Measurements from ENCODE around the gene OXNAD1. TPM values are rescaled to one million over a fixed set of nuclear protein-coding genes. Genes with fewer than 3 reads are reported as not detected.

Gene OXNAD1
- total and polyA plus RNA-seq, 2 donors (not counting 1 experiment from before 2014, with no cell fraction given): 6.4 to 10.4 TPM

GRCh38 chr3:16326724-16327349 lies 61.8 kb downstream of the OXNAD1 start:
- H2AFZ ChIP-seq (ENCODE audit: low read length): no peak overlapping the region
- no peak overlapping the region for H3K9ac ChIP-seq (ENCODE audit: insufficient read depth, low read length)
- no peak overlapping the region for H3K4me3 ChIP-seq (replicated peaks in 1 of 4; ENCODE audit: control extremely low read depth in 1 of 4, insufficient read depth in 1 of 4, low read depth in 3 of 4, low read length in 4 of 4)
- no peak for DNase-seq (ENCODE audit: low read depth in 2 of 2)
- no peaks in the 10 kb centered on the region for H3K79me2 ChIP-seq (ENCODE audit: control insufficient read depth, insufficient read depth, low read length)
- TF ChIP-seq CTCF (conservative IDR thresholded peaks at IDR 0.05 in 1 of 2, IDR thresholded peaks at IDR 0.05 in 1 of 2; ENCODE audit: low read depth in 1 of 2, low read length in 2 of 2): no peak
- peaks cover 1% of the 10 kb centered on the region for H3K36me3 ChIP-seq (ENCODE audit: control insufficient read depth, insufficient read depth, low read length)
- no peak overlapping the region for H3K27ac ChIP-seq (ENCODE audit: insufficient read depth, low read length)
- no peaks in the 10 kb centered on the region for H3K4me1 ChIP-seq (ENCODE audit: control insufficient read depth, extremely low read depth, insufficient read depth, low read length)
- H3K4me2 ChIP-seq (ENCODE audit: extremely low read depth, insufficient read depth, low read length): no peak overlapping the region
- H4K20me1 ChIP-seq (ENCODE audit: control insufficient read depth, extremely low read depth, insufficient read depth, low read length): no peaks in the 10 kb centered on the region
- no peaks in the 10 kb centered on the region for H3K27me3 ChIP-seq (ENCODE audit: control insufficient read depth, insufficient read depth, low read length)
- H3K9me3 ChIP-seq (ENCODE audit: control insufficient read depth, insufficient read depth, low read depth, low read length): no peaks in the 10 kb centered on the region

- no peaks in the 10 kb centered on the region for H3K79me2 ChIP-seq (ENCODE audit: control insufficient read depth, insufficient read depth, low read length)
- no peak for DNase-seq (ENCODE audit: low read depth in 2 of 2)
- H3K9me3 ChIP-seq (ENCODE audit: control insufficient read depth, insufficient read depth, low read depth, low read length): no peaks in the 10 kb centered on the region
- H3K9ac ChIP-seq (ENCODE audit: insufficient read depth, low read length): no peak overlapping the region
- H3K4me2 ChIP-seq (ENCODE audit: extremely low read depth, insufficient read depth, low read length): no peak overlapping the region
- H3K4me1 ChIP-seq (ENCODE audit: control insufficient read depth, extremely low read depth, insufficient read depth, low read length): no peaks in the 10 kb centered on the region
- no peaks in the 10 kb centered on the region for H3K27me3 ChIP-seq (ENCODE audit: control insufficient read depth, insufficient read depth, low read length)
- no peaks in the 10 kb centered on the region for H4K20me1 ChIP-seq (ENCODE audit: control insufficient read depth, extremely low read depth, insufficient read depth, low read length)
- H3K36me3 ChIP-seq (ENCODE audit: control insufficient read depth, insufficient read depth, low read length): no peaks in the 10 kb centered on the region
- H3K27ac ChIP-seq (ENCODE audit: insufficient read depth, low read length): no peak overlapping the region
- no peak for TF ChIP-seq EZH2 (IDR thresholded peaks at IDR 0.05; ENCODE audit: low read length, missing control alignments)
- TF ChIP-seq CTCF (conservative IDR thresholded peaks at IDR 0.05 in 1 of 2, IDR thresholded peaks at IDR 0.05 in 1 of 2; ENCODE audit: low read depth in 1 of 2, low read length in 2 of 2): no peak
- H3K4me3 ChIP-seq (replicated peaks in 1 of 4; ENCODE audit: control extremely low read depth in 1 of 4, insufficient read depth in 1 of 4, low read depth in 3 of 4, low read length in 4 of 4): no peak overlapping the region
- no peak overlapping the region for H2AFZ ChIP-seq (ENCODE audit: low read length)
Observed at GRCh38 chr3:16328124-16328523, 63.1 kb downstream of the OXNAD1 start.

- no peak overlapping the region for H3K9ac ChIP-seq (ENCODE audit: insufficient read depth, low read length)
- H3K27ac ChIP-seq (ENCODE audit: insufficient read depth, low read length): no peak overlapping the region
- no peaks in the 10 kb centered on the region for H3K4me1 ChIP-seq (ENCODE audit: control insufficient read depth, extremely low read depth, insufficient read depth, low read length)
- no peaks in the 10 kb centered on the region for H3K36me3 ChIP-seq (ENCODE audit: control insufficient read depth, insufficient read depth, low read length)
- no peak for TF ChIP-seq EZH2 (IDR thresholded peaks at IDR 0.05; ENCODE audit: low read length, missing control alignments)
- TF ChIP-seq CTCF (conservative IDR thresholded peaks at IDR 0.05 in 1 of 2, IDR thresholded peaks at IDR 0.05 in 1 of 2; ENCODE audit: low read depth in 1 of 2, low read length in 2 of 2): no peak
- no peak overlapping the region for H2AFZ ChIP-seq (ENCODE audit: low read length)
- H3K27me3 ChIP-seq (ENCODE audit: control insufficient read depth, insufficient read depth, low read length): no peaks in the 10 kb centered on the region
- no peaks in the 10 kb centered on the region for H3K9me3 ChIP-seq (ENCODE audit: control insufficient read depth, insufficient read depth, low read depth, low read length)
- peak in 1 of 2 donors; percentile 22 for DNase-seq (ENCODE audit: low read depth in 2 of 2)
- H3K4me3 ChIP-seq (replicated peaks in 1 of 4; ENCODE audit: control extremely low read depth in 1 of 4, insufficient read depth in 1 of 4, low read depth in 3 of 4, low read length in 4 of 4): no peak overlapping the region
- H3K4me2 ChIP-seq (ENCODE audit: extremely low read depth, insufficient read depth, low read length): no peak overlapping the region
- H3K79me2 ChIP-seq (ENCODE audit: control insufficient read depth, insufficient read depth, low read length): no peaks in the 10 kb centered on the region
- no peaks in the 10 kb centered on the region for H4K20me1 ChIP-seq (ENCODE audit: control insufficient read depth, extremely low read depth, insufficient read depth, low read length)
Observed at GRCh38 chr3:16329036-16329825, 64.2 kb downstream of the OXNAD1 start.
